ENCODE results near the gene IGF2.
A peak's percentile ranks its signal among the peaks of the same experiment; 100 is the strongest.

Gene IGF2

GRCh38 chr11:2175659-2176058 lies 36.5 kb upstream of the IGF2 start:
- no peak for TF ChIP-seq CTCF (IDR thresholded peaks at IDR 0.05; ENCODE audit: extremely low read depth, missing control alignments)
- DNase-seq (ENCODE audit: low spot score) = no peak

GRCh38 chr11:2174361-2174760 lies 35.2 kb upstream of the IGF2 start:
- TF ChIP-seq CTCF (IDR thresholded peaks at IDR 0.05; ENCODE audit: extremely low read depth, missing control alignments) = no peak
- DNase-seq (ENCODE audit: low spot score) = no peak

GRCh38 chr11:2173761-2174160 lies 34.6 kb upstream of the IGF2 start:
- no peak for TF ChIP-seq CTCF (IDR thresholded peaks at IDR 0.05; ENCODE audit: extremely low read depth, missing control alignments)
- no peak for DNase-seq (ENCODE audit: low spot score)

GRCh38 chr11:2173150-2173693 lies 34.0 kb upstream of the IGF2 start:
- TF ChIP-seq CTCF (IDR thresholded peaks at IDR 0.05; ENCODE audit: extremely low read depth, missing control alignments) = peak; percentile 18
- DNase-seq (ENCODE audit: low spot score) = no peak

GRCh38 chr11:2172676-2173075 lies 33.5 kb upstream of the IGF2 start:
- no peak for DNase-seq (ENCODE audit: low spot score)
- no peak for TF ChIP-seq CTCF (IDR thresholded peaks at IDR 0.05; ENCODE audit: extremely low read depth, missing control alignments)

GRCh38 chr11:2171591-2172003 lies 32.4 kb upstream of the IGF2 start, which contains the start of gene TH:
Gene TH (minus strand): TSS chr11:2171815. CDS start chr11:2171786, 29 bp downstream.
- DNase-seq (ENCODE audit: low spot score) = no peak
- no peak for TF ChIP-seq CTCF (IDR thresholded peaks at IDR 0.05; ENCODE audit: extremely low read depth, missing control alignments)

- TF ChIP-seq CTCF (IDR thresholded peaks at IDR 0.05; ENCODE audit: extremely low read depth, missing control alignments) = no peak
- no peak for DNase-seq (ENCODE audit: low spot score)
These were observed 30.7 kb upstream of the IGF2 start for GRCh38 chr11:2169626-2170570.
